ENCODE measurements around the gene COTL1.
"Not testable (repeated sequence)": the region's sequence is repeated elsewhere in the genome, so short reads cannot be mapped to it uniquely, and the experiment has no call there.

The COTL1 gene

DNA sequence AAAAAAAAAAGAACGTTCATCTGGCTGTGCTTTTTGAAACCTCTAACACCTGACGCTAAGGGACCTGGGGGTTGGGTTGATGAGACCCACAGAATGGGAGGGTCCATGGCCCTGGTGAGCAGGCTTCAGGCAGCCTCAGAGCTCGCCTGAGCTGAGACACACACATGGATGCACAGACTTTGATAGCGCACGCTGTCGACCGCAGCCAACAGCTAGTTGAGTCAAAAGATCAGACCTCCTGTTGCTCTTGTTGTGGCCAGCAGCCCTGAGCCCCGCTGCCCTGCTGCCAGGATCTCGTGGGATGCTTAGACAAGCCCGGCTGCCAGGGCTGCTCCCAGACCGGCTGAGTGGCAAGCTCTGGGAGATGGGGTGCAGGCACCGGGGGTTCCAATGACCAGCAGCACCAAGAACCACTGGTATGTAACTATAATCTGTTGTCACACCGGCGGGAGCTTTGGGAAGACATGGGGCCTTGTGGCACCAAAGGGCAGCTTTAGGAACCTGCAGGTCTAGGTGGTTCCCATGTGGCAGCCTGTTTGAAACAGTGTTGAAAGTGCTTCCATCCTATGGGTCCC, 93.4 kb downstream of the COTL1 start:
- peak overlapping the region; percentile 67; the same call in 1 of the 2 replicates for H3K27ac ChIP-seq
- TF ChIP-seq, protein P1, sequence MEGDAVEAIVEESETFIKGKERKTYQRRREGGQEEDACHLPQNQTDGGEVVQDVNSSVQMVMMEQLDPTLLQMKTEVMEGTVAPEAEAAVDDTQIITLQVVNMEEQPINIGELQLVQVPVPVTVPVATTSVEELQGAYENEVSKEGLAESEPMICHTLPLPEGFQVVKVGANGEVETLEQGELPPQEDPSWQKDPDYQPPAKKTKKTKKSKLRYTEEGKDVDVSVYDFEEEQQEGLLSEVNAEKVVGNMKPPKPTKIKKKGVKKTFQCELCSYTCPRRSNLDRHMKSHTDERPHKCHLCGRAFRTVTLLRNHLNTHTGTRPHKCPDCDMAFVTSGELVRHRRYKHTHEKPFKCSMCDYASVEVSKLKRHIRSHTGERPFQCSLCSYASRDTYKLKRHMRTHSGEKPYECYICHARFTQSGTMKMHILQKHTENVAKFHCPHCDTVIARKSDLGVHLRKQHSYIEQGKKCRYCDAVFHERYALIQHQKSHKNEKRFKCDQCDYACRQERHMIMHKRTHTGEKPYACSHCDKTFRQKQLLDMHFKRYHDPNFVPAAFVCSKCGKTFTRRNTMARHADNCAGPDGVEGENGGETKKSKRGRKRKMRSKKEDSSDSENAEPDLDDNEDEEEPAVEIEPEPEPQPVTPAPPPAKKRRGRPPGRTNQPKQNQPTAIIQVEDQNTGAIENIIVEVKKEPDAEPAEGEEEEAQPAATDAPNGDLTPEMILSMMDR (conservative IDR thresholded peaks at IDR 0.05) = no peak

DNA sequence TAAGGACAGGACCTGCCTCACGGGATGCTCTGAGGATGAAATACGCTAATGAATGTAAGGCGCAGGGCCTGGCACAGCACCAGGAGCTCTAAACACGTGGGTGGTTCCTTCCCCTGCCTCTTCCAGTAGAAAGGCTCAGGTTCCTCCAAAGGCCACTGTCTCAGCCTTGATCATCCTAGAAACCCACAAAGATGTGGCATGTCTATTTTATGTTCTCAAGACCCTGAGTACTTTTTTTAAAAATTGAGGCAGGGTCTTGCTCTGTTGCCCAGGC, 96.4 kb downstream of the COTL1 start:
- no peak overlapping the region for H3K27ac ChIP-seq
- TF ChIP-seq, protein P1 (conservative IDR thresholded peaks at IDR 0.05) = no peak

DNA sequence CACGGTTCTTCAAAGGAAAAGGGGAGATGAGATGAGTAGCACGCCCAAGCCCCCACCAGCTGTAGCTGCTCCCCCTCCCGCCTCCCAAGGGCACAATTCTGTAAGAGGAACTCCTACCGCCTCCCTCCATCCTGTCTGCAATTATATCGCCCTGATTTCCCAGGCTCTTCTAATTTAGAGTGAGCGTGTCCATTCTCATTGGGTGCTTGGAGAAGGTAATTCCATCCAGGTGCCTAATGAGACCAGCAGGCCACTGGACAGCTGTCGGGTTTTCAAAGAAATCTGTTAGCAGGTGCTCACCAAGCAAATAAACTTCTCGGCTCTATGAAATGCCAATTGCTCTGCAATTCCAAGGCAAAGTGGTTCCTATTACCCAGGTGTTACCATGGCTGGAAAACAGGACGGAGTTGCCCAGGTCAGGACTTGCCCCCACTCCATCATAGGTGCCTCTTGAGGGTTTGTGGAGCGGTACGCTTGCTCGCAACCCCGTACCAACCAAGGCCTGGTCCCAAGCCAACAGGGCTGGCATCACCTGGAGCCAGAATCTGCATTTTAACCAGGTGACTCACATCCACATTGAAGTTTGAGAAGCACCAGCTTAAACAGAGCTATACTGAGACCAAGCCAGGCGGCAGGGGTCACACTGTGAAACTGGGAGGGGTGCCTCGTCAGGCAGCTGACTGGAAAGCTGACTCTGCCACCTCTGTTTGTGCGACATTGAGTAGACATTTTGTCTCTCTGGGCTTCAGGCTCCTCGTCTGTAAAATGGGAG, 97.0 kb downstream of the COTL1 start:
- H3K27ac ChIP-seq = no peak overlapping the region
- TF ChIP-seq, protein P1 (conservative IDR thresholded peaks at IDR 0.05) = no peak

DNA sequence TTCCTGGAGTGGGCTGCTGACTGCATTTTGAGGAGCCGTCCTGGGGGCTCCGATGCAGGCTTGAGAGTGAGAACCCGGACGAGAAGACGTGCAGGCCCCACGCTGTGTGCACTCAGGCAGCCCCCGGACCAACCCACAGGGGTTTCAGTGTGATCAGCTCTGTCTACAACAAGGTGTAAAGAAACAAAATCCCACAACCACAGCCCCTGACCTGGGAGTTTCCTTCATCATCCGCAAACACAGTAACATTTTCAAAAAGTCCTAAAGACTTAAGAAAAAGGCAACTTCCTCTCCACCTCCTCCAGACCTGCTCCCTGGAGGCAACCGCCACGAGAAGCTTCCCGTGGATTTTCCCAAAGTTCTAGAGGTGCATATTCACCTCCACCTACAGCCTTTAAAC, 98.0 kb downstream of the COTL1 start:
- no peak overlapping the region for H3K27ac ChIP-seq
- TF ChIP-seq, protein P1 (conservative IDR thresholded peaks at IDR 0.05) = no peak

DNA sequence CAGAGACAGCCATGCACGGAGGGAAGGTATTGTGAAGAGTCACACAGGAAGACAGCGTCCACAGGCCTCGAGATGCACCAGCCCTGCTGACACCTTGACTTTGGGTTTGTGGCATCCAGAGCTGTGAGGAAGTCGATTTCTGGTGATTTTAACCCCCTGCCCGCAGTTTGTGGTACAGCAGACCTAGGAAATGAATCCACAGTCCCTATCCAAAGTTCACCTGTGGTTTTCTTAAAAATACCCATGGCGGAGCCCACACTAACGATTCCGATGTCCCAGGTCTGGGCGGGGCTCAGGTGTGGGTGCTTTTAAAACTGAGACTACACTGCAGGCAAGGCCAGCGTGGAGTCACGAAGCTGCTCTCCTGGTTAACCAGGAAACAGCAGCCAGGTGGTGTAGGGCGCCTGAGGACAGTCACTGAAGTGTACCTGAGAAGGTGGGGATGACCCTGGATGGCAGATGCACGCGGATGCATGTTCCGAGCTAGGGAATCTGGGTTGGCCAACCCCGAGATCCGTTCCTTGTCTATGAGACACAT, 99.0 kb downstream of the COTL1 start:
- TF ChIP-seq, protein P1 (conservative IDR thresholded peaks at IDR 0.05) = no peak
- peak overlapping the region; percentile 16; the same call in 1 of the 2 replicates for H3K27ac ChIP-seq

DNA sequence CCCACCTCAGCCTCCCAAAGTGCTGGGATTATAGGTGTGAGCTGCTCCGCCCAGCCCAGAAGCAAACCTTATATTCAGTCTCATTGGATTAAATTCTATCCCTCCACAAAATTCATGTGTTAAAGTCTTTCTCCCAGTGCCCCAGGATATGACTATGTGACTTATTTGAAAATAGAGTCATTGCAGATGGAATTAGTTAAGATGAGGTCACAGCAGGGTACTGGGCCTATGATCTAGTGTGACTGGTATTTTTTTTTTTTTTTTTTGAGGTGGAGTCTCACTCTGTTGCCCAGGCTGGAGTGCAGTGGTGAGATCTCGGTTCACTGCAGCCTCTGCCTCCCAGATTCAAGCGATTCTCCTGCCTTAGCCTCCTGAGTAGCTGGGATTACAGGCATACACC, 99.7 kb downstream of the COTL1 start:
- not testable (repeated sequence) for H3K27ac ChIP-seq

DNA sequence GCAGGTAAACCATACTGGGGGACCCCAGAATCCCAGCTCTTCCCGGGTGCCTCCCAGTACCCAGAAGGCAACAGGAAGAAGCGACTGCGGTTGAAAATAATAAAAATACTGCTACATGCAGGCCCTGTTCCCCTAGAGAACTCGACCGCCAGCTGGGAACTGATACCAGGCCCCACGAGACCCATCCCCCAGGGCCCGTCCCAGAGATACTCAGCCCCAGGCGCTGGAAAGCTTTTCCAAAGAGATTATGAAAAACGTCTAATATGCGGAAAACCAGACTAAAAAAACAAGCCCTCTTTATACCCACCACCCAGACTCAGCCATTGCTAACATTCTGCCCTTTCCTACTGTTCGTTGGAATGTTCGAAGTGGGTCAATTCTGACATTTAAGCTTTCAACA, 100.5 kb downstream of the COTL1 start:
- TF ChIP-seq, protein P1 (conservative IDR thresholded peaks at IDR 0.05) = no peak
- no peak overlapping the region for H3K27ac ChIP-seq

Measured in VCaP (cell line).